GM19023 (cell line): ENCODE results near the gene GBE1.

Experiments
- ATAC-seq: cut with Tn5 transposase; IDR thresholded peaks from one replicate; pipeline ENCODE4 v1.9.1; 2021; ENCODE audit warnings: mild to moderate bottlenecking, moderate library complexity; ENCODE audit not compliant: unreplicated experiment

Gene GBE1

GRCh38 chr3:81624756-81625155 is 136.7 kb downstream of the GBE1 start:
- no peak for ATAC-seq

GRCh38 chr3:81622395-81622794 is 139.1 kb downstream of the GBE1 start:
- no peak for ATAC-seq

- ATAC-seq = no peak
These were observed 140.2 kb downstream of the GBE1 start for GRCh38 chr3:81621277-81621676.

GRCh38 chr3:81620849-81621248 is 140.6 kb downstream of the GBE1 start:
- ATAC-seq = no peak

- no peak for ATAC-seq
These were observed 148.7 kb downstream of the GBE1 start for GRCh38 chr3:81612768-81613167.

GRCh38 chr3:81602781-81603180 is 158.7 kb downstream of the GBE1 start:
- ATAC-seq = no peak

GRCh38 chr3:81601707-81602305 is 159.6 kb downstream of the GBE1 start:
- no peak for ATAC-seq

GRCh38 chr3:81592101-81592500 is 169.3 kb downstream of the GBE1 start:
- no peak for ATAC-seq

GRCh38 chr3:81585937-81586336 is 175.5 kb downstream of the GBE1 start:
- ATAC-seq = no peak

GRCh38 chr3:81585056-81585455 is 176.4 kb downstream of the GBE1 start:
- no peak for ATAC-seq

- peak; percentile 78 for ATAC-seq
These were observed 179.4 kb downstream of the GBE1 start for GRCh38 chr3:81581966-81582599.

- no peak for ATAC-seq
These were observed 181.1 kb downstream of the GBE1 start for GRCh38 chr3:81580355-81580754.

- no peak for ATAC-seq
These were observed 181.7 kb downstream of the GBE1 start for GRCh38 chr3:81579744-81580143.

GRCh38 chr3:81572201-81572756 is 189.2 kb downstream of the GBE1 start:
- no peak for ATAC-seq

GRCh38 chr3:81568378-81568777 is 193.1 kb downstream of the GBE1 start:
- ATAC-seq = no peak

- ATAC-seq = no peak
These were observed 196.4 kb downstream of the GBE1 start for GRCh38 chr3:81565041-81565440.

GRCh38 chr3:81558106-81558505 is 203.3 kb downstream of the GBE1 start:
- ATAC-seq = no peak

GRCh38 chr3:81554801-81555200 is 206.6 kb downstream of the GBE1 start:
- ATAC-seq = peak; percentile 9

- ATAC-seq = peak; percentile 73
These were observed 207.1 kb downstream of the GBE1 start for GRCh38 chr3:81554388-81554787.

GRCh38 chr3:81550415-81550814 is 211.0 kb downstream of the GBE1 start:
- no peak for ATAC-seq

GRCh38 chr3:81549831-81550230 is 211.6 kb downstream of the GBE1 start:
- ATAC-seq = no peak

- ATAC-seq = no peak
These were observed 212.1 kb downstream of the GBE1 start for GRCh38 chr3:81549388-81549787.

- ATAC-seq = no peak
These were observed 215.9 kb downstream of the GBE1 start for GRCh38 chr3:81545572-81545971.
